Mesothelial cell of epicardium (in vitro differentiated cells): ENCODE data around the gene CSNK1G1. TPM values are rescaled to one million over a fixed set of nuclear protein-coding genes. Genes with fewer than 3 reads are reported as not detected.
A peak's percentile ranks its signal among the peaks of the same experiment; 100 is the strongest.
"Not testable (repeated sequence)": the region's sequence is repeated elsewhere in the genome, so short reads cannot be mapped to it uniquely, and the experiment has no call there.

Experiments used
- DNase-seq, 2 experiments: peaks; one replicate each; pipeline ENCODE4 v3.0.0; 2021; ENCODE audit warnings: low spot score in 2 of 2; ENCODE audit not compliant: unreplicated experiment in 2 of 2
- H3K27ac Mint-ChIP-seq: 2 replicates; pipeline ENCODE4 v1.8.0; 2021; ENCODE audit warnings: mixed read lengths
- H3K27me3 Mint-ChIP-seq: 2 replicates; pipeline ENCODE4 v1.8.0; 2021; ENCODE audit warnings: low read depth, mixed read lengths
- H3K36me3 Mint-ChIP-seq: 2 replicates; pipeline ENCODE4 v1.8.0; 2021; ENCODE audit warnings: mixed read lengths
- H3K4me1 Mint-ChIP-seq: 2 replicates; pipeline ENCODE4 v1.8.0; 2021; ENCODE audit warnings: mixed read lengths
- H3K4me3 Mint-ChIP-seq: 2 replicates; pipeline ENCODE4 v1.8.0; 2021; ENCODE audit warnings: mild to moderate bottlenecking, moderate library complexity, mixed read lengths
- H3K9me3 Mint-ChIP-seq: 2 replicates; pipeline ENCODE4 v1.8.0; 2021; ENCODE audit warnings: mixed read lengths
- CTCF ChIP-seq: fragments of 200-600 bp; sonication (generic); IDR thresholded peaks from one replicate; pipeline ENCODE4 v1.5.0; 2021; ENCODE audit warnings: antibody characterized with exemption; ENCODE audit not compliant: unreplicated experiment
- total RNA-seq: library from RNA; stranded (reverse); gene quantifications from 3 replicates; pipeline ENCODE4 v1.2.1, GENCODE V29; 2021

The CSNK1G1 gene
- total RNA-seq, 1 donor from 2014 or later, result 27.1 TPM

- Mint-ChIP-seq H3K27me3 (no peaks in the 10 kb centered on the region), H3K27ac (peak within 1 kb of the TSS; percentile 96), H3K9me3 (no peaks in the 10 kb centered on the region), H3K4me3 (peak within 1 kb of the TSS; percentile 92), H3K4me1 (peaks cover 14% of the 10 kb centered on the region), H3K36me3 (peaks cover under 1% of the 10 kb centered on the region)
- peak; percentile 84 to 90 for DNase-seq
- TF ChIP-seq CTCF, result no peak
Observed at GRCh38 chr15:64387562-64388168, 31.7 kb upstream of the CSNK1G1 start, which contains the start of gene TRIP4. TRIP4 (plus strand) TSS chr15:64387836; CDS start chr15:64387864, 28 bp downstream.

GRCh38 chr15:64386291-64386690, 30.3 kb upstream of the CSNK1G1 start:
- H3K27ac Mint-ChIP-seq, result no peak overlapping the region
- H3K36me3 Mint-ChIP-seq, result no peaks in the 10 kb centered on the region
- no peak for TF ChIP-seq CTCF
- no peak overlapping the region for H3K4me3 Mint-ChIP-seq
- H3K27me3 Mint-ChIP-seq, result no peaks in the 10 kb centered on the region
- H3K9me3 Mint-ChIP-seq, result no peaks in the 10 kb centered on the region
- H3K4me1 Mint-ChIP-seq, result peaks cover 20% of the 10 kb centered on the region
- no peak for DNase-seq

GRCh38 chr15:64383760-64384159, 27.8 kb upstream of the CSNK1G1 start:
- peaks cover 23% of the 10 kb centered on the region for H3K4me1 Mint-ChIP-seq
- no peak overlapping the region for H3K27ac Mint-ChIP-seq
- no peaks in the 10 kb centered on the region for H3K27me3 Mint-ChIP-seq
- no peak overlapping the region for H3K4me3 Mint-ChIP-seq
- DNase-seq, result no peak
- TF ChIP-seq CTCF, result no peak
- no peaks in the 10 kb centered on the region for H3K36me3 Mint-ChIP-seq
- H3K9me3 Mint-ChIP-seq, result no peaks in the 10 kb centered on the region

GRCh38 chr15:64381000-64381751, 25.2 kb upstream of the CSNK1G1 start, which contains the start of gene PCLAF:
PCLAF (minus strand) TSS chr15:64381441; CDS start chr15:64381371, 70 bp downstream.
- Mint-ChIP-seq H3K27me3 (no peaks in the 10 kb centered on the region), H3K9me3 (no peaks in the 10 kb centered on the region), H3K4me3 (peak within 1 kb of the TSS; percentile 79), H3K4me1 (peaks cover 14% of the 10 kb centered on the region), H3K36me3 (no peaks in the 10 kb centered on the region), H3K27ac (peak within 1 kb of the TSS; percentile 42)
- TF ChIP-seq CTCF, result no peak
- DNase-seq, result peak; percentile 87 to 92

GRCh38 chr15:64380130-64380870, 24.3 kb upstream of the CSNK1G1 start:
- peak overlapping the region; percentile 79 for H3K4me3 Mint-ChIP-seq
- not testable (repeated sequence) for H3K36me3 Mint-ChIP-seq, H3K27ac Mint-ChIP-seq, DNase-seq, H3K9me3 Mint-ChIP-seq, H3K27me3 Mint-ChIP-seq
- peaks cover 14% of the 10 kb centered on the region for H3K4me1 Mint-ChIP-seq
